HG03108 (cell line): ENCODE measurements around the gene TTLL8.

Source experiments
- ATAC-seq: cut with Tn5 transposase; IDR thresholded peaks from one replicate; pipeline ENCODE4 v1.9.1; 2021; ENCODE audit warnings: moderate library complexity; ENCODE audit not compliant: unreplicated experiment

The TTLL8 gene

GRCh38 chr22:50062509-50063135, 4.5 kb upstream of the TTLL8 start:
- no peak for ATAC-seq

GRCh38 chr22:50061824-50062355, 3.8 kb upstream of the TTLL8 start:
- ATAC-seq = no peak

GRCh38 chr22:50061141-50061823, 3.2 kb upstream of the TTLL8 start:
- ATAC-seq = no peak

- ATAC-seq = no peak
These were observed 2.5 kb upstream of the TTLL8 start for GRCh38 chr22:50060441-50061140.

- no peak for ATAC-seq
These were observed 1.8 kb upstream of the TTLL8 start for GRCh38 chr22:50059881-50060262.

GRCh38 chr22:50058906-50059880, 1.1 kb upstream of the TTLL8 start:
- ATAC-seq = no peak

- ATAC-seq = no peak
These were observed 629 bp downstream of the TTLL8 start for GRCh38 chr22:50057278-50058060.

- ATAC-seq = no peak
These were observed 1.7 kb downstream of the TTLL8 start for GRCh38 chr22:50056214-50056972.

- no peak for ATAC-seq
These were observed 4.2 kb downstream of the TTLL8 start for GRCh38 chr22:50053861-50054260.

GRCh38 chr22:50051930-50052329, 6.2 kb downstream of the TTLL8 start:
- no peak for ATAC-seq

- ATAC-seq = no peak
These were observed 8.6 kb downstream of the TTLL8 start for GRCh38 chr22:50049299-50050195.

- ATAC-seq = no peak
These were observed 9.3 kb downstream of the TTLL8 start for GRCh38 chr22:50048836-50049235.

- no peak for ATAC-seq
These were observed 9.9 kb downstream of the TTLL8 start for GRCh38 chr22:50048061-50048765.

GRCh38 chr22:50047346-50047745, 10.8 kb downstream of the TTLL8 start:
- no peak for ATAC-seq

GRCh38 chr22:50046481-50047245, 11.4 kb downstream of the TTLL8 start:
- ATAC-seq = no peak

GRCh38 chr22:50046019-50046415, 12.1 kb downstream of the TTLL8 start:
- ATAC-seq = no peak
